ENCODE data around the gene RNPS1. TPM values are rescaled to one million over a fixed set of nuclear protein-coding genes. Genes with fewer than 3 reads are reported as not detected.

Gene RNPS1
- total RNA-seq, 1 donor from 2014 or later: 45.4 TPM

DNA sequence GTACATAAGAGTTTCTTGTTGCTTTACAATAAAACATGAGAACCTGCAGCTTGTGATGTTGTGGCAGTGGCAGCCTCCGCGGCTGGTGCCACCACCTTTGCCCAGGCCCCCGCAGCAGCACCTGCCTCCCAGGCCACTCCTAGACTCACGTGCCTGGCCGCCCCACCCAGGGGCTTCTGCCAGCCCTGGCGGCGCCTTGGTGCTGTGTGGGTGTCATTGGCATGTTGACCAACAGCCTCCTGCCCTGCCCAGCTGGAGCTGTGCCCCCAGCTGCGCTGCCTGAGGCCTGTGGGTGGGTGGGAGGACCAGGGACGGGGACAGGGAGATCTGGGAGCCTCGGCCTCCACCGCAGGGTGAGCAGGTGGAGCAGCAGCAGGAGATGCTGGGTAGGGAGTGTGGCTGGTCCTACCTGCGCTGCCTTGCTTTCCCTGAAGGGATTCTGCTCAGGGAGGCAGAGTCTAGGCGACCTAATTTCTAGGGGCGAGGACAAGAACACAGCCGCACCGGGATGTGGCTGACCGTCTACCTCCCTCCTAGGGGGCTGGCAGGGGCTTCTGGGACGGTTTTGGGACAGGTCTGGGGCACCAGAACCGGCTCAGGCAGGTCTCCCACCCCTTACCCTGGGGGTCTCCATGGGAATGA is 32.1 kb downstream of the RNPS1 start:
- DNase-seq (ENCODE audit: low read depth in 2 of 2): no peak

- no peak for DNase-seq (ENCODE audit: low read depth in 2 of 2)
Observed at GRCh38 chr16:2235234-2235651, 32.7 kb downstream of the RNPS1 start.

- no peak for DNase-seq (ENCODE audit: low read depth in 2 of 2)
Observed at GRCh38 chr16:2234813-2235170, 33.1 kb downstream of the RNPS1 start.

DNA sequence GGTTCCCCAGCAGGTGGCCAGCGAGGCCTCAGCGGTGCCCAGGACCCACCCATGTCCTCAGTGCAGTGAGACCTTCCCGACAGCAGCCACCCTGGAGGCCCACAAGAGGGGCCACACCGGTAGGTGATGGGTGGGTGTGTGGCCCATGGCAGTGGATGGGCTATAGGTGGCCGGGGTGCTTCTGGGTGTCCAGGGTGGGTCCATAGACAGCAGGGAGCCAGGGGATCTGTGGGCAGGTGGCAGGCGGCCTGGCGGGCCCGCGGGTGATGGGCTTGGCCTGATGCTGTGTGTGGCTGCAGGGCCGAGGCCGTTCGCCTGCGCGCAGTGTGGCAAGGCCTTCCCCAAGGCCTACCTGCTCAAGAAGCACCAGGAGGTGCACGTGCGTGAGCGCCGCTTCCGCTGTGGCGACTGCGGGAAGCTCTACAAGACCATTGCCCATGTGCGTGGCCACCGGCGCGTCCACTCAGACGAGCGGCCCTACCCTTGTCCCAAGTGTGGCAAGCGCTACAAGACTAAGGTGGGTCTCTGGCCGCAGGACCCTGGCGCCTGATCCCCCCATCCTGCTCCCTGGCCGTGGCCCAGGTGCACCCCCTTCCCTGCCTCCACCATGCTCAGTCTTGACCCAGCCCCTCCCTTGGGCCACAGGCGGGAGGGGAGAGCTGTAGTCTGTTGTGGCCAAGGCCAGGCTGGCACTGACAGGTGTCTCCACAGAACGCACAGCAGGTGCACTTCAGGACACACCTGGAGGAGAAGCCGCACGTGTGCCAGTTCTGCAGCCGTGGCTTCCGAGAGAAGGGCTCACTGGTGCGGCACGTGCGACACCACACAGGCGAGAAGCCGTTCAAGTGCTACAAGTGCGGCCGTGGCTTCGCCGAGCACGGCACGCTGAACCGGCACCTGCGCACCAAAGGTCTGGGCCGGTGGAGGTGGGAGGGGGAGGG is 33.8 kb downstream of the RNPS1 start:
- no peak for DNase-seq (ENCODE audit: low read depth in 2 of 2)

DNA sequence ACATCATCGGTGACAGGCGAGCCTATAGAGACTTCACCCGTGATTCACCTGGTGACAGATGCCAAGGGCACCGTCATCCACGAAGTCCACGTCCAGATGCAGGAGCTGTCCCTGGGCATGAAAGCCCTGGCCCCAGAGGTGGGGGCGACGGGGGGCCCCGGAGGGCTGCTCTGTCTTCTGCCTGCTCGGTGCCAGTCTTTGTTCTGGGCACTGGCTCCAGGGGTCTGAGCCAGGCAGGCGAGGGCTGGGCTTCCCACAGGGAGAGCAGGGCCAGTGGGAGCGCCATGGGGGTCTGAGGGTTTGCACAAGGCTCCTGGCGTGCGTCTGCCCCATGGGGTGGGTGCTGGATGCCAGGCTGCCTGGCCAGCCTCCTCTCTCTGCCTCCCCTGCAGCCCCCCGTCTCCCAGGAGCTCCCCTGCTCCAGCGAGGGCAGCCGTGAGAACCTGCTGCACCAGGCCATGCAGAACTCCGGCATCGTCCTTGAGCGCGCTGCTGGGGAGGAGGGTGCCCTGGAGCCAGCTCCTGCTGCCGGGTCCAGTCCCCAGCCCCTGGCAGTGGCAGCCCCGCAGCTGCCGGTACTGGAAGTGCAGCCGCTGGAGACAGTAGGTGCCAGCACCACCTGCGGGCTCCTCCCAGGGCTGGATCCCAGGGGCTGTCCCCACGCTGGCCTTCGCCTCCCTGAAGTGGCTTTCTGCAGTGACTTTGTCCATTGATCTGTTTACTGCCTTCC is 34.7 kb downstream of the RNPS1 start:
- no peak for DNase-seq (ENCODE audit: low read depth in 2 of 2)

GRCh38 chr16:2232094-2232990 is 35.6 kb downstream of the RNPS1 start:
- DNase-seq (ENCODE audit: low read depth in 2 of 2): no peak

GRCh38 chr16:2231016-2231931 is 36.7 kb downstream of the RNPS1 start:
- no peak for DNase-seq (ENCODE audit: low read depth in 2 of 2)

GRCh38 chr16:2230376-2230775 is 37.5 kb downstream of the RNPS1 start:
- no peak for DNase-seq (ENCODE audit: low read depth in 2 of 2)

GRCh38 chr16:2229632-2230250 is 38.2 kb downstream of the RNPS1 start:
- no peak for DNase-seq (ENCODE audit: low read depth in 2 of 2)

DNA sequence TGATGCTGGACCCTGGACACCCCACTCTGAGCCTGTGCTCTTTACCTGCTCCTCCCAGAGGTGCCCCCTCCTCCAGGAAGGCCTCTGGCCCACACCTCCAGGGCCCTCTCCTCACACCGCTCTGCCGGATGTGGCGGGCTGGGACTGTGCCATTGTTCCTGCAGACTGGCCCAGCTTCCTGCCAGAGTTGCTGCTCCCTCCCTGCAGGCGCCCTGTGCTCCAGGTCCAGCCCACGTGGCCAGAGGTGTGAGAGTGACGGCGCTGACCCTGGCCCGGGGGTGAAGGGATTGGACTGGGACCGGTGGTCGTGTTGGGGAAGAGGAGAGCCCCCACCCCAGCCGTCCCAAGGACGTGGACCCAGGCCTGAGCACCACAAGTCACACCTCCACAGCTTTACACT is 38.8 kb downstream of the RNPS1 start:
- no peak for DNase-seq (ENCODE audit: low read depth in 2 of 2)

GRCh38 chr16:2228161-2228824 is 39.6 kb downstream of the RNPS1 start:
- DNase-seq (ENCODE audit: low read depth in 2 of 2): no peak

DNA sequence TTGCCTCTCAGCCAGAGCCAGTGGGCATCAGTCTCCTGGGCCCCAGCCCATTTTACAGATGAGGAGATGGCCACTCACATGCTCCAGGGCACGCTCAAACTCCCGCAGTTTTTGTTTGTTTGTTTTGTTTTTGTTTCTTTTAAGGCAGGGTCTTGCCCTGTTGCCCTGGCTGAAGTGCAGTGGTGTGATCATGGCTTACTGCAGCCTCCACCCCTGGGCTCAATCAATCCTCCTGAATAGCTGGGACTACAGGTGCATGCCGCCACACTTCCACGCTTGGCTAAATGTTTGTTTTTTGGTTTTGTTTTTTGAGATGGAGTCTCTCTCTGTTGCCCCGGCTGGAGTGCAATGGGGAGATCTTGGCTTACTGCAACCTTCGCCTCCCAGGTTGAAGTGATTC is 41.0 kb downstream of the RNPS1 start:
- no peak for DNase-seq (ENCODE audit: low read depth in 2 of 2)

DNA sequence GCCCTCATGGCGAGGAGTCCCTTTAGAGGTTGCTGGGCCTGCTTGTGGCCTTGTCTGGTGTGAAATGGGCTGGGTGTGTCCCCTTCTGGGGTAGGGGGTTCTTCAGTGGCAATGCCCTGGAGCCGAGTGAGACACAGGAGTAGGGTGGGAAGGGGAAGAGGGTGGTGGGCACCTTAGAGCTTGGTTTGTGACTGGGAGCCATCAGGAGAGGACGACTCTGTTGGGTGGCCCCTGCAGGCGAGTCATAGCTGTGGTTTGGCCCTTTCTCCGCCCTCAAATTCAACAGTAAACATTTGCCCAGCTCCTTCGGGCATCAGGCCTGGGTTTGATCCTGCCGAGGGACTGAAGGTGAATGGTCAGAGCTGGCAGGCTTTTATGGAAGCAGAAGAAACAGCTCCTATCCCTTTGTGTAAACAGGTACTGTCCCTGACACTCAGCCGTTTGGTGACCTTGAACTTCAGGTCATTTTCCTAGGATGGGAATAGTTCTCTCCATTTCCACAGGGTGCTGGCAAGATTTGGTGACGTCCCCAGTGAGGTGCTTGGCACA is 41.6 kb downstream of the RNPS1 start:
- no peak for DNase-seq (ENCODE audit: low read depth in 2 of 2)

DNA sequence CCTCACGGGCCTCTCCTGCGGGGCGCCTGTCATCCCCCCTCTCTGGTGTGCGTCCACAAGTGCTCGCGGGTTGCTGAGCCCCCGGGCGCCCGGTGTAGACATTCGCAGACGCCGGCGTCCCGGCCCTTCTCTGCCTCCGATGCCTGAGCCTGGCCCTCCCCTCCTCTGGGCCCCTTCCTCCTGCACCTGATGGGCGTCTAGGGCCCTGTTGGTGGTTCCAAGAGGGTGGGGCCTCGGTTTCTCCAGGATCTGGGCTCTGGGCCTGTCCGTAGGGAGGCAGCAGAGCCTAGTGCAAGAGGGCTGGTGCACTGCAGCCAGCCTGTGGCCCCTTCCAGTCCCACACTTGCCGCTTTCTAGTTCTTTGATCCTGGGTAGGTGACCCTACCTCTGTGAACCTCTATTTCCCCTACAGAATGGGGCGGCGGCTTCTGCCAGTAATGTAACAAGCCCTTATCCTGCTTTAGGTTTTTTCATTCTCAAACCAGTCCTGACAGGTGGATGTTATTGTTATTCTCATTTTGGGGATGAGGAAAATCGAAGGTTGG is 43.9 kb downstream of the RNPS1 start:
- DNase-seq (ENCODE audit: low read depth in 2 of 2): peak; percentile 71 to 77

DNA sequence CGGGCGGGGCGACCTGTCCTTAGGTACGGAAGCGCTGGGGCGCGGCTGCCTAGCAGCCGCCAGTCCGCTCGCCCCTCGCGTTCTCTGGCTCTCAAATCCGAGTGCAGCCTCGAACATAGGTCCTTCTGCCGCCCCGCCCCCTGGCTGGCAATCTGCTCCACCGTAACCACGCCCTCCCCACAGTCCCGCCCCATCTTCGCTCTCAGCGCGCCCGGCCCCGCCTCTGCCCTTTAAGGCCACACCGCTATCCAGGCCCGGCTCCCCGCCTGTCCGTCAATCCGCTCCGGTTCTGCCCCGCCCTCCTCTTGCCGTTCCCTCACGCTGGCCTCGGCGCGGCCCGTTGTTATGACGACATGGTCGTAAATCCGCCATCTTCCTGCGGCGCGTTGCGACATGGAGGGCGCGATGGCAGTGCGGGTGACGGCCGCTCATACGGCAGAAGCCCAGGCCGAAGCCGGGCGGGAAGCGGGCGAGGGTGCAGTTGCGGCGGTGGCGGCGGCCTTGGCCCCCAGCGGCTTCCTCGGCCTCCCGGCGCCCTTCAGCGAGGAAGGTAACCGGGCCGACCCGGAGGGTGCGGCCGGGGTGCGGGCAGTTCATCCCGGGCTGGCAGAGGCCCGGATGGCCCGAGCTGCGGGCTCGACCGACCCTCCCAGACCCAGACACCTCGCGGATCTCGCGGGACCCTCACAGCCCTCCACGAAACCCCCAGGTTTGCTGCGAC is 44.5 kb downstream of the RNPS1 start, which contains the start of gene E4F1:
E4F1 (plus strand) TSS at position 371 of the 721 bp plus-strand sequence; CDS start at position 394, 23 bp downstream.
- peak; percentile 100 for DNase-seq (ENCODE audit: low read depth in 2 of 2)

GRCh38 chr16:2216330-2216729 is 51.6 kb downstream of the RNPS1 start:
- DNase-seq (ENCODE audit: low read depth in 2 of 2): no peak

GRCh38 chr16:2214719-2214968 is 53.3 kb downstream of the RNPS1 start, which contains the start of gene PGP:
Gene PGP (minus strand): TSS chr16:2214840. CDS start chr16:2214777, 63 bp downstream.
- no peak for DNase-seq (ENCODE audit: low read depth in 2 of 2)
